ENCODE data around the gene TERT.

The TERT gene

GRCh38 chr5:1209489-1209852 is 85.4 kb downstream of the TERT start:
- DNase-seq (ENCODE audit: low read depth in 1 of 2, low spot score in 1 of 2) = no peak

- DNase-seq (ENCODE audit: low read depth in 1 of 2, low spot score in 1 of 2) = no peak
These were observed 86.0 kb downstream of the TERT start for GRCh38 chr5:1208743-1209488.

- DNase-seq (ENCODE audit: low read depth in 1 of 2, low spot score in 1 of 2) = no peak
These were observed 86.6 kb downstream of the TERT start for GRCh38 chr5:1208221-1208742.

GRCh38 chr5:1207555-1207954 is 87.3 kb downstream of the TERT start:
- no peak for DNase-seq (ENCODE audit: low read depth in 1 of 2, low spot score in 1 of 2)

- DNase-seq (ENCODE audit: low read depth in 1 of 2, low spot score in 1 of 2) = no peak
These were observed 88.1 kb downstream of the TERT start for GRCh38 chr5:1206521-1207412.

- DNase-seq (ENCODE audit: low read depth in 1 of 2, low spot score in 1 of 2) = no peak
These were observed 89.3 kb downstream of the TERT start for GRCh38 chr5:1205255-1206180.

- DNase-seq (ENCODE audit: low read depth in 1 of 2, low spot score in 1 of 2) = no peak
These were observed 90.1 kb downstream of the TERT start for GRCh38 chr5:1204693-1205242.

- DNase-seq (ENCODE audit: low read depth in 1 of 2, low spot score in 1 of 2) = no peak
These were observed 90.7 kb downstream of the TERT start for GRCh38 chr5:1203968-1204692.

- no peak for DNase-seq (ENCODE audit: low read depth in 1 of 2, low spot score in 1 of 2)
These were observed 91.4 kb downstream of the TERT start for GRCh38 chr5:1203311-1203967.

Measured in stimulated activated CD4-positive, alpha-beta T cell treated with anti-CD3 and anti-CD28 coated beads, Interleukin-15, amount 100 ng/mL, for 1 hour (primary cell).